Left renal cortex interstitium (tissue), 4 donors: Measurements from ENCODE around the gene ROM1. TPM values are rescaled to one million over a fixed set of nuclear protein-coding genes. Genes with fewer than 3 reads are reported as not detected.
"Not testable (repeated sequence)": the region's sequence is repeated elsewhere in the genome, so short reads cannot be mapped to it uniquely, and the experiment has no call there.

Source experiments
- DNase-seq, 4 donors: peaks; one replicate each; pipeline ENCODE4 v3.0.0-alpha.2; 2013; ENCODE audit warnings: low read depth in 4 of 4, low spot score in 2 of 4, missing footprints in 1 of 4
- polyA plus RNA-seq, 4 donors: library from polyadenylated mRNA; unstranded; fragments of 120-200 nt; gene quantifications; one replicate each; pipeline ENCODE4 v1.2.1, GENCODE V29; 2013; ENCODE audit not compliant: insufficient read length in 4 of 4

Gene ROM1
- polyA plus RNA-seq, 4 donors: 2.8 to 4.8 (median 4.0) TPM

- DNase-seq: no peak
Observed at GRCh38 chr11:62647609-62648005, 34.5 kb downstream of the ROM1 start.

DNA sequence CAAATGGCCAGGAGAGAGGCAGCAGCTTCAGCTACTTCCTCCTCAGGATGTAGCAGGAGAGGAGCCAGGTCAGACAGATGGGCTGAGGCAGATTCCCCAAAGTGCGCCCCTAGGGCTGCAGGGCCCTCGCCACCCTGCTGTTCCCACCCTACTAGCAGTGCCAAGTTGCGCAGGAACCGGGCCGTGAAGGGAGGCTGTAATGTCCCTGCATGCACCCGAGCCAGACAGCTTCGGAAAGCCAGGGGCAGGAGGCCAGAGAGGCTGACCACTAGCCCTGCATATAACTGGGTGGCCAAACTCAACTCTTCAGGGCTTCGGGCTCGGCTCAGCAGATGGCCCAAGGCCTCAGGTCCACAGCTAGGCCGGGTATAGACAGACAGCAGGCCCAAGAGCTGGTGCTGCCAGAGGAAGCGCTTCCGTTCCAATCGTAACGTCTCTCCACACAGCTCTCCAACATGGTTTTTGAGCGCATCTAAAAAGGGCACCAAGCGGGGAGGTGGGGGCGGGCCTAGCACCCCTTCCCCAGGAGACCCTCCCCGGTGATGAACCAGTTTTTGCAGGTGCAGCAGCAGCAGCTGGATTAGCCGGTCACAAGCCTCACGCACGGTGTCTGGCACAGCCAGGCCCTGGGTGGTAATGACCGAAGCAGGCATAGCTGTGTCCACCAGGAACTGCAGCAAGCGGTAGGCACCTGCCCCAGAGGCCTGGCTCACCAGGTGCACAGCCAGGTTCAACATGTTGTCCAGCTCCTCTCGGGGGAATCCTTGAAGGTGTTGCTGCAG, 35.3 kb downstream of the ROM1 start:
- DNase-seq: no peak

DNA sequence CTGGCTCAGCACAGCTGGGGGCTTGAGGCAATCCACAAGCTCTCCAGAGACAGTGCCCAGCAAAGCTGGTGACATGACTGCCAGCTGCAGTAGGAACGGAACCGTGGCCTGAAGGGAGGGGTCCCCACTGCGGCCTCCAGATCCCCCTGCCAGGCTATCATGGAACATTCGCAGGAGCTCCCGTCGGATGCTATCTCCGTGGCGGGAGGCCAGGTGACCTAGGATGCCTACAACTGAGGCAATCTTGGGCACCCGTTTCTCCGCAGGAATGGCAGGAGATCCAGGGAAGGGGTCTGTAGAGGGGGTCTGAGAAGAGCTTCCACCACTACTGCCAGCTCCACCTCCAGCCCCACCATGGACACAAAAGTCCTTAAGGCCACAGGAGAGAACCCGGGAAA, 35.9 kb downstream of the ROM1 start:
- no peak for DNase-seq

- no peak for DNase-seq
Observed at GRCh38 chr11:62649486-62649885, 36.4 kb downstream of the ROM1 start.

DNA sequence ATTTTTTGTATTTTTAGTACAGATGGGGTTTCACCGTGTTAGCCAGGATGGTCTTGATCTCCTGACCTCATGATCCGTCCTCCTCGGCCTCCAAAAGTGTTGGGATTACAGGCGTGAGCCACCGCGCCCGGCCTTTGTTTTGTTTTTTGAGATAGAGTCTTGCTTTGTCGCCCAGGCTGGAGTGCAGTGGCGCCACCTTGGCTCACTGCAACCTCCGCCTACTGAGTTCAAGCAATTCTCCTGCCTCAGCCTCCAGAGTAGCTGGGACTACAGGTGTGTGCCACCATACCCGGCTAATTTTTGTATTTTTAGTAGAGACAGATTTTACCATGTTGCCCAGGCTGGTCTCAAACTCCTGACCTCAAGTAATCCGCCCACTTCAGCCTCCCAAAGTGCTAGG, 37.2 kb downstream of the ROM1 start:
- DNase-seq: not testable (repeated sequence)

DNA sequence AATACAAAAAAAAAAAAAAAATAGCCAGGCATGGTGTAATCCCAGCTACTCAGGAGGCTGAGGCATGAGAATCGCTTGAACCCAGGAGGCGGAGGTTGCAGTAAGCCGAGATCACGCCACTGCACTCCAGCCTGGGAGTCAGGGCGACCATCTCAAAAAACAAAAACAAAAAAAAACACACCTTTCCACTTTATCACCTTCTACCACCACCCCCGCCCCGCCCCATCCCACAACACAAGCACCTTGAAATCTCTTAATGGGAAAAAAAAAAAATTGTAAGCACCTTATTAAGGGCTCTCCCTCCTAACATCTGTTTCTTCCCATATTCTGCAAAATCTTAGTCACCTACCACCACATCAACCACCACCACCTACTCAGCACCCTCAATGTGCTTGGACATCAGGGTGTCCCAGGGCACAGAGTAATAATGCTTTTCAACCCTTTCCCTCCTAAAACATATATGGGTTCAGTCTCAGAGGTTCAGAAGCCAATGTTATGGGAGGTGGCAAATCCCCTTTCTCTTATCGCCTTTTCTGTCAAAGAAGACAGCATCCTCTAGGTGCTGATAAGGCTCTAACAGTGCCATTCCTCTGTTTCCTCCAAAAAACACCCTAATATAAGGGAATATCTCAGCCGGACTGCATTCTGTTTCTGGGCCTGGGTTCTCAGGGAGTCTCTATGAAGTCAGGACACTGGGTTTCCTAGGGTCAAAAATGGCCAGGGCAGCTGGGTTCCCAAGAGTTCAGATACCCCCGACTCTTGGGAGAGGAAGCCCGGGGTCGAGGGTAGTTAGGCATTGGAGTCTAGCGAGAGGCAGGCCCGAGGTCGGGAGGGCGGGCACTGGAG, 39.3 kb downstream of the ROM1 start:
- DNase-seq: no peak

GRCh38 chr11:62654297-62654696, 41.2 kb downstream of the ROM1 start:
- no peak for DNase-seq

- DNase-seq: no peak
Observed at GRCh38 chr11:62656796-62657429, 43.9 kb downstream of the ROM1 start.

GRCh38 chr11:62664405-62665074, 51.5 kb downstream of the ROM1 start:
- peak in 1 of 4 donors; percentile 50 for DNase-seq

Other genes starting within 250 kb of the ROM1 start
- not detected for gene SCGB1A1, start 194.2 kb upstream of the ROM1 start, polyA plus RNA-seq
- gene AHNAK, start 66.5 kb upstream of the ROM1 start, polyA plus RNA-seq: 100 to 1,000 TPM; 182 to 215 (median 196) TPM
- gene EEF1G, start 39.4 kb upstream of the ROM1 start, polyA plus RNA-seq: 1,000 to 10,000 TPM; 2,022 to 2,343 (median 2,282) TPM
- gene TUT1, start 21.7 kb upstream of the ROM1 start, polyA plus RNA-seq: 10 to 100 TPM; 19.7 to 28.5 (median 22.7) TPM
- 10 to 100 TPM; 86.4 to 99.3 (median 90.3) TPM for gene MTA2, start 11.4 kb upstream of the ROM1 start, polyA plus RNA-seq
- gene EML3, start 482 bp upstream of the ROM1 start, polyA plus RNA-seq: 10 to 100 TPM; 25.9 to 46.8 (median 41.2) TPM
- gene B3GAT3, start 8.7 kb downstream of the ROM1 start, polyA plus RNA-seq: 10 to 100 TPM; 21.3 to 44.9 (median 41.3) TPM
- gene GANAB, start 33.4 kb downstream of the ROM1 start, polyA plus RNA-seq: 100 to 1,000 TPM; 373 to 393 (median 382) TPM
- 10 to 100 TPM; 18.3 to 23.9 (median 21.8) TPM for gene INTS5, start 40.0 kb downstream of the ROM1 start, polyA plus RNA-seq
- 10 to 100 TPM; 49.4 to 63.8 (median 57.8) TPM for gene C11orf98, start 52.0 kb downstream of the ROM1 start, polyA plus RNA-seq
- 1 to 10 TPM; 3.9 to 8.9 (median 6.2) TPM for gene CSKMT, start 52.1 kb downstream of the ROM1 start, polyA plus RNA-seq
- gene UQCC3, start 58.4 kb downstream of the ROM1 start, polyA plus RNA-seq: 10 to 100 TPM in 2 of 4 donors, 1 to 10 TPM in 2; 7.7 to 13.9 (median 11.1) TPM
- gene LBHD1, start 59.0 kb downstream of the ROM1 start, polyA plus RNA-seq: 10 to 100 TPM in 1 of 4 donors, 1 to 10 TPM in 3; 5.3 to 12.9 (median 9.0) TPM
- 100 to 1,000 TPM; 151 to 187 (median 174) TPM for gene UBXN1, start 65.8 kb downstream of the ROM1 start, polyA plus RNA-seq
- 1 to 10 TPM in 3 of 4 donors, under 1 TPM in 1; 0.99 to 1.3 (median 1.1) TPM for gene LRRN4CL, start 76.3 kb downstream of the ROM1 start, polyA plus RNA-seq
- 10 to 100 TPM; 64.2 to 81.1 (median 72.0) TPM for gene BSCL2, start 94.2 kb downstream of the ROM1 start, polyA plus RNA-seq
- gene GNG3, start 94.4 kb downstream of the ROM1 start, polyA plus RNA-seq: 1 to 10 TPM; 1.4 to 3.8 (median 2.4) TPM
- gene HNRNPUL2, start 114.2 kb downstream of the ROM1 start, polyA plus RNA-seq: 10 to 100 TPM; 75.9 to 91.8 (median 81.6) TPM
- gene TTC9C, start 115.2 kb downstream of the ROM1 start, polyA plus RNA-seq: 10 to 100 TPM; 35.7 to 47.7 (median 42.8) TPM
- 1 to 10 TPM; 8.0 to 9.6 (median 8.5) TPM for gene ZBTB3, start 140.9 kb downstream of the ROM1 start, polyA plus RNA-seq
- 100 to 1,000 TPM; 132 to 173 (median 146) TPM for gene POLR2G, start 148.3 kb downstream of the ROM1 start, polyA plus RNA-seq
- 10 to 100 TPM; 27.5 to 40.2 (median 37.2) TPM for gene TAF6L, start 158.1 kb downstream of the ROM1 start, polyA plus RNA-seq
- 10 to 100 TPM; 65.7 to 71.3 (median 67.2) TPM for gene TMEM179B, start 174.1 kb downstream of the ROM1 start, polyA plus RNA-seq
- gene TMEM223, start 178.7 kb downstream of the ROM1 start, polyA plus RNA-seq: 10 to 100 TPM; 25.2 to 36.2 (median 29.6) TPM
- gene NXF1, start 192.2 kb downstream of the ROM1 start, polyA plus RNA-seq: 100 to 1,000 TPM; 108 to 134 (median 119) TPM
- 10 to 100 TPM; 53.8 to 61.9 (median 56.1) TPM for gene STX5, start 218.8 kb downstream of the ROM1 start, polyA plus RNA-seq
- gene TEX54, start 219.6 kb downstream of the ROM1 start, polyA plus RNA-seq: under 1 TPM in 1 of 4 donors, not detected in 3; 0.33 TPM
- gene WDR74, start 226.3 kb downstream of the ROM1 start, polyA plus RNA-seq: 10 to 100 TPM; 34.0 to 50.7 (median 46.2) TPM